Naive thymus-derived CD8-positive, alpha-beta T cell (primary cell): ENCODE results near the gene TEX44. TPM values are rescaled to one million over a fixed set of nuclear protein-coding genes. Genes with fewer than 3 reads are reported as not detected.
"Not testable (repeated sequence)": the region's sequence is repeated elsewhere in the genome, so short reads cannot be mapped to it uniquely, and the experiment has no call there.

Experiments used
- ATAC-seq, 2 donors: fragments of 150-1000 bp; cut with Tn5 transposase in 1 of 2; sonication (Bioruptor Pico), chemical (Tn5 transposase) in 1 of 2; 1 replicate in 1 of 2; 2 replicates in 1 of 2; pipeline ENCODE4 v1.10.0; 2021; ENCODE audit warnings: mild to moderate bottlenecking in 2 of 2, moderate library complexity in 2 of 2
- POLR2A ChIA-PET: fragments of 350-600 bp; sonication (Branson Sonifier 250); formaldehyde crosslinking; loops from one replicate; lab custom pipeline; 2021; ENCODE audit warnings: antibody characterized with exemption; lab: Charles Lee
- DNase-seq, 10 donors: peaks; one replicate each; pipeline versions ENCODE4 v3.0.0 to v3.0.0-alpha.2; 2020 to 2022
- H3K27ac Mint-ChIP-seq, 10 donors: one replicate each; pipeline ENCODE4 v1.8.0; 2020 to 2022; ENCODE audit warnings: mild to moderate bottlenecking in 10 of 10, mixed read lengths in 10 of 10, moderate library complexity in 4 of 10, inconsistent platforms in 1 of 10
- H3K27me3 Mint-ChIP-seq, 5 donors: one replicate each; pipeline ENCODE4 v1.8.0; 2021 to 2022; ENCODE audit warnings: mixed read lengths in 5 of 5
- H3K36me3 Mint-ChIP-seq, 3 donors: one replicate each; pipeline ENCODE4 v1.8.0; 2020 to 2022; ENCODE audit warnings: mixed read lengths in 3 of 3, mild to moderate bottlenecking in 2 of 3, inconsistent platforms in 1 of 3
- H3K4me1 Mint-ChIP-seq, 4 donors: one replicate each; pipeline ENCODE4 v1.8.0; 2021 to 2022; ENCODE audit warnings: mixed read lengths in 4 of 4
- H3K4me3 Mint-ChIP-seq, 10 donors: one replicate each; pipeline ENCODE4 v1.8.0; 2020 to 2022; ENCODE audit warnings: mild to moderate bottlenecking in 10 of 10, mixed read lengths in 10 of 10, moderate library complexity in 6 of 10, inconsistent platforms in 1 of 10
- H3K9me3 Mint-ChIP-seq, 9 donors: one replicate each; pipeline ENCODE4 v1.8.0; 2020 to 2022; ENCODE audit warnings: mixed read lengths in 9 of 9, mild to moderate bottlenecking in 3 of 9, inconsistent platforms in 1 of 9, moderate library complexity in 1 of 9
- polyA plus RNA-seq, 3 donors: library from polyadenylated mRNA; unstranded; fragments of 300-500 nt; fragmentation: Illumina TruSeq; gene quantifications; one replicate each; pipeline ENCODE4 v1.2.3, GENCODE V29; 2021
- total RNA-seq, 8 experiments: library from RNA in 2 of 8; stranded (reverse) in 2 of 8; gene quantifications; one replicate each; pipeline ENCODE4 v1.2.3 and lab custom pipeline; 2021 to 2026

Gene TEX44
- total and polyA plus RNA-seq, 5 experiments from 2014 or later = not detected

DNA sequence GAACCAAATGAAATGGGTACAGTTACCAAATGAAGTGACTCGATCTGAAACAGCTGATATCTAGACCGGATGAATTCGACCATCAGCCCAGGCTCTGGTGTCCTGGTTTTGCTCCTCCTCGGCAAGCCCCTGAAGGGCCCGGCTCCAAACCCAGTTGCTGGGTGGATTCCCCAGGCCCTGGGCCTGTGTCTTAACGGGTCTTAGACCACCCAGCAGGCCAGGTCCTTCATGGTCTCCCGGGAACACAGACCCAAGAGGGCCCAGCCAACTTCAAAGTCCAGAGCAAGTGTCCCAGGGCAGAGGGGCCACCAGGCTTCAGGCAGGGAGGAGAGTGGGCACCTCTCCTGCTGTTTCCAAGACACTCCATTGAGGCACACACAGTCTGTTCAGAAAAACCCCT is 35.7 kb upstream of the TEX44 start:
- no peaks in the 10 kb centered on the region for H3K27me3 Mint-ChIP-seq
- H3K36me3 Mint-ChIP-seq = peaks cover 0 to 13% (median 4%) of the 10 kb centered on the region in 3 donors
- H3K4me1 Mint-ChIP-seq = peaks cover 9 to 37% (median 16%) of the 10 kb centered on the region in 4 donors
- POLR2A ChIA-PET = interaction anchor here (1.7 kb wide), 1 partner anchor 74 kb away, joined by 4 read pairs; no protein-coding TSS in a partner anchor
- ATAC-seq = no peak
- no peak for DNase-seq
- peak overlapping the region in 1 of 10 donors; percentile 64 for H3K4me3 Mint-ChIP-seq
- H3K27ac Mint-ChIP-seq = peak overlapping the region in 1 of 10 donors; percentile 86
- H3K9me3 Mint-ChIP-seq = peaks cover 4 to 16% (median 12%) of the 10 kb centered on the region in 9 donors

DNA sequence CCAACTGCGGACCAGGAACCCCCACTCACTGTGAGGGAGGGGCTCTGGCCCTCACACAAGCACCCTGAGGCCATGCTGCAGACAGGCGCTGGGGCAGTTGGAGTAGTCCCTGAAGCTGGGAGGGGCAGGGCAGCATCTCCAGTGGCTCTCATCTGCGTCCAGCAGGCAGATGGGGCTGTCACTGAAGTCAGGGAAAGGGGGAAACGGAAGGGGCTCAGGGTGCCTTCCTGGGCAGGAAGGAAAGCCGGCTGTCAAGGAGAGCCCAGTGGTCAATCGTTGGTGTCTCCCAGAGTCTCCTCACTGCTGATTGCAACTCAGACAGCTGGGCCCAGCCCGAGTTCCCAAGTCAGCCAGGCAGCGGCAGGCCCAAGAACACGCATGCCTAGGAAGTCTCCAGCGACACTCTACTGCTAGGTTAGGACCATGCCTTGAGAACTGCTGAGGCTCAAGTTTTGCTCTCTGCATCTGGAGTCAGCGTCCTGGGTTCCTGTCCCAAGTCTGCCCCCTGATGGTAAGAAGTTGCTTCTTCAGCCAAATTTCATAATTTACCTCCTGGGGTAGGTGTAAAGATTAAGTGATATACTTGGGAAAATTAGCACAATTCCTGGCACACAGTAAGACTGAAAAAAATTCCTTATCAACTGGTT is 35.0 kb upstream of the TEX44 start:
- H3K4me1 Mint-ChIP-seq = peaks cover 9 to 37% (median 16%) of the 10 kb centered on the region in 4 donors
- peaks cover 4 to 12% (median 10%) of the 10 kb centered on the region in 9 donors for H3K9me3 Mint-ChIP-seq
- POLR2A ChIA-PET = interaction anchor here (1.5 kb wide), 1 partner anchor 43 kb away, joined by 4 read pairs; no protein-coding TSS in a partner anchor
- no peaks in the 10 kb centered on the region for H3K27me3 Mint-ChIP-seq
- ATAC-seq (peak; percentile 96 to 97), DNase-seq (peak in 9 of 10 donors; percentile 28 to 83 (median 65))
- H3K4me3 Mint-ChIP-seq = peak overlapping the region in 1 of 10 donors; percentile 64
- H3K27ac Mint-ChIP-seq = peak overlapping the region in 2 of 10 donors; percentile 29 to 86
- peaks cover 0 to 11% (median 4%) of the 10 kb centered on the region in 3 donors for H3K36me3 Mint-ChIP-seq

GRCh38 chr2:231563378-231563961 is 29.2 kb upstream of the TEX44 start:
- ATAC-seq (peak in 1 of 2 donors; percentile 36), DNase-seq (no peak)
- H3K4me3 Mint-ChIP-seq = no peak overlapping the region
- peak overlapping the region in 1 of 10 donors; percentile 49 for H3K27ac Mint-ChIP-seq
- no peaks in the 10 kb centered on the region for H3K27me3 Mint-ChIP-seq
- H3K36me3 Mint-ChIP-seq = peaks cover 0 to 4% (median 0%) of the 10 kb centered on the region in 3 donors
- peaks cover 0 to under 1% (median 0%) of the 10 kb centered on the region in 4 donors for H3K4me1 Mint-ChIP-seq
- H3K9me3 Mint-ChIP-seq = no peaks in the 10 kb centered on the region
- POLR2A ChIA-PET = no interaction called here

GRCh38 chr2:231565887-231566594 is 26.6 kb upstream of the TEX44 start:
- POLR2A ChIA-PET = interaction anchor here (0.8 kb wide), 1 partner anchor 52 kb away, joined by 3 read pairs; no protein-coding TSS in a partner anchor
- Mint-ChIP-seq H3K27me3 (peaks cover 0 to 3% (median 0%) of the 10 kb centered on the region in 5 donors), H3K36me3 (peaks cover 0 to 4% (median 0%) of the 10 kb centered on the region in 3 donors), H3K4me1 (peaks cover 0 to 5% (median 2%) of the 10 kb centered on the region in 4 donors), H3K9me3 (no peaks in the 10 kb centered on the region), H3K27ac (no peak overlapping the region), H3K4me3 (no peak overlapping the region)
- ATAC-seq (no peak), DNase-seq (no peak)

GRCh38 chr2:231567159-231567558 is 25.5 kb upstream of the TEX44 start:
- POLR2A ChIA-PET = no interaction called here
- Mint-ChIP-seq H3K36me3 (peaks cover 0 to 4% (median 0%) of the 10 kb centered on the region in 3 donors), H3K27ac (no peak overlapping the region), H3K27me3 (peaks cover 0 to 3% (median 0%) of the 10 kb centered on the region in 5 donors), H3K4me3 (no peak overlapping the region), H3K9me3 (no peaks in the 10 kb centered on the region), H3K4me1 (peaks cover 0 to 5% (median 2%) of the 10 kb centered on the region in 4 donors)
- ATAC-seq (no peak), DNase-seq (no peak)

DNA sequence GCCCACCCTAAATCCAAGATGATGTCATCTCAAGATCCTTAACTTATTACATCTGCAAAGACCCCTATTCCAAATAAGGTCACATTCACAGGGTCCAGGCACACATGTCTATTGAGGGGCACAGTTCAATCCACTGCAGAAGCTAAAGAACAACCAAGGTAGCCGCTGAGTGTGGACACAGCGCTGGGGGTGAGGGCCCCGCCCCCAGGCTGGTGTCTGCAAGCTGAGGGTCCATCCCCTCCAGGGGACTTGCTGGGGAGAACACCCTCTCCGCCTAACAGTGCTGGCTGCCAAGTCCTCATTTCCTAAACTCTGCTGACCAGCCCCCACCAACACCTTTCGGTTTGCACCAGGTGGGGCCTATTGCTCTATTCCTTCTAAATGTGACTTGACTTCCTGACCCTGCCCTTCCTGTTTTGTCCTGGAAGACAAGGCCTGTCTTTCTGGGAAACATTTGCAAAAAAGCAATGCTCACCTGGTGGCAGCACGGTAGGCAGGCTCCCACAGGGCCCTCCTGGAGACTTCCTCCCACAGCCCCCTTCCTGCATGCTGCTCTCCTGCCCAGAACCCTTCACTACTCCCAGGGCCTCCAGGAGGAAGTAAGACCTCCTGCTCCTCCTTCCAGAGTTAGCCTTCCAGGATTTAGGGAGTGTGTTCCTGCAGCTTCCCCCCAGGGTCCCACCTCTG is 24.4 kb upstream of the TEX44 start:
- Mint-ChIP-seq H3K27me3 (peaks cover 0 to 3% (median 0%) of the 10 kb centered on the region in 5 donors), H3K9me3 (no peaks in the 10 kb centered on the region), H3K27ac (peak overlapping the region in 1 of 10 donors; percentile 47), H3K4me3 (no peak overlapping the region), H3K4me1 (peaks cover 0 to 5% (median 2%) of the 10 kb centered on the region in 4 donors), H3K36me3 (peaks cover 0 to 4% (median 0%) of the 10 kb centered on the region in 3 donors)
- POLR2A ChIA-PET = no interaction called here
- DNase-seq (no peak), ATAC-seq (no peak)

DNA sequence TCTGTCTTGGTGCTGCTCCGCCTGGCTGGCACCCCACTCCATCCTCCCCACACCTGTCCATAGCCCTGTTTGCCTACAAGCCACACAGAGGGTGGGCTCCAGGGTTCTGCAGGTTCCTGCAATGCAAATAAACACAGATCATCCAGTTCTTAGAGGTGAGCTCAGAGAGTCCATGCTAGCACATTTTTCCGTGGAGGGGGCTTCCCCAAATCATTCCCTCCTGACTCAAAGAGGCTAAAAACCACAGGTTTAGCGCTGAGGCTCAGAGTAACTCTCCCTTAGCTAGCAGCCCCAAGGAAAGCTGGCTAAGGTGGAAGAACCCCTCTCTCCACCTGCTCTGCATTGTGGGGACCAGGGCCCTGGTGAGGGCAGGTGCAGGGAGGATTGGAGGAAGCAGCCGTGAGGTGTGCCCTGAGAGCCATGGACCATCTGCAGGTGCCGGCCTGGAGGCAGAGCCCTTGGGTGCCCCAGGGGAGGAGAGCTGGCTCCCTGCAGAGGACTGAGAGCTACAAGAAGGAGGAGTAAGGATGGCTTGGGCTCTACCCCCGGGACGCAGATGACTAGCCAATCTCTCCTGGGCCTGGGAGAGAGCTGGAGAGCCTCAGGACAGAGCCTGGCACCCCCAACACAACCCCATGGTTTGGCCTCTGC is 23.8 kb upstream of the TEX44 start:
- Mint-ChIP-seq H3K27me3 (peaks cover 0 to 3% (median 0%) of the 10 kb centered on the region in 5 donors), H3K9me3 (no peaks in the 10 kb centered on the region), H3K36me3 (peaks cover 0 to 4% (median 0%) of the 10 kb centered on the region in 3 donors), H3K4me3 (no peak overlapping the region), H3K27ac (peak overlapping the region in 1 of 10 donors; percentile 47), H3K4me1 (peaks cover 0 to 5% (median 2%) of the 10 kb centered on the region in 4 donors)
- no peak for ATAC-seq
- DNase-seq = no peak
- POLR2A ChIA-PET = no interaction called here

GRCh38 chr2:231570915-231571314 is 21.7 kb upstream of the TEX44 start:
- H3K36me3 Mint-ChIP-seq, ATAC-seq, H3K4me1 Mint-ChIP-seq, POLR2A ChIA-PET, H3K27ac Mint-ChIP-seq, H3K27me3 Mint-ChIP-seq, DNase-seq, H3K9me3 Mint-ChIP-seq, H3K4me3 Mint-ChIP-seq: not testable (repeated sequence)

- Mint-ChIP-seq H3K4me1 (peaks cover 0 to 5% (median 2%) of the 10 kb centered on the region in 4 donors), H3K36me3 (peaks cover 0 to 4% (median 0%) of the 10 kb centered on the region in 3 donors), H3K27me3 (peaks cover 0 to 3% (median 0%) of the 10 kb centered on the region in 5 donors), H3K9me3 (no peaks in the 10 kb centered on the region), H3K4me3 (no peak overlapping the region), H3K27ac (peak overlapping the region in 1 of 10 donors; percentile 1)
- DNase-seq = no peak
- no peak for ATAC-seq
- POLR2A ChIA-PET = interaction anchor here (0.6 kb wide), 1 partner anchor 47 kb away, joined by 3 read pairs; no protein-coding TSS in a partner anchor
Measured at GRCh38 chr2:231571661-231572191, 20.9 kb upstream of the TEX44 start.

GRCh38 chr2:231573096-231573495 is 19.6 kb upstream of the TEX44 start:
- Mint-ChIP-seq H3K4me3 (no peak overlapping the region), H3K4me1 (peaks cover 0 to 5% (median 2%) of the 10 kb centered on the region in 4 donors), H3K36me3 (no peaks in the 10 kb centered on the region), H3K27me3 (peaks cover 0 to 3% (median 0%) of the 10 kb centered on the region in 5 donors), H3K27ac (no peak overlapping the region), H3K9me3 (no peaks in the 10 kb centered on the region)
- POLR2A ChIA-PET = no interaction called here
- no peak for DNase-seq
- no peak for ATAC-seq

GRCh38 chr2:231573698-231574421 is 18.8 kb upstream of the TEX44 start:
- Mint-ChIP-seq H3K27me3 (peaks cover 0 to 5% (median 2%) of the 10 kb centered on the region in 5 donors), H3K9me3 (peaks cover 0 to 6% (median 0%) of the 10 kb centered on the region in 9 donors), H3K4me1 (peaks cover 0 to 2% (median under 1%) of the 10 kb centered on the region in 4 donors), H3K27ac (no peak overlapping the region), H3K4me3 (no peak overlapping the region), H3K36me3 (no peaks in the 10 kb centered on the region)
- DNase-seq (no peak), ATAC-seq (no peak)
- POLR2A ChIA-PET = no interaction called here
